GM04504 (cell line): Measurements from ENCODE around the gene SLC38A1.
"Not testable (repeated sequence)": the region's sequence is repeated elsewhere in the genome, so short reads cannot be mapped to it uniquely, and the experiment has no call there.

Source experiments
- DNase-seq: peaks from one replicate; pipeline ENCODE4 v3.0.0-alpha.2; 2012; ENCODE audit warnings: low read depth

SLC38A1 gene

GRCh38 chr12:46264057-46264456, 4.8 kb downstream of the SLC38A1 start:
- no peak for DNase-seq

- DNase-seq, result no peak
Observed at GRCh38 chr12:46263140-46264016, 5.5 kb downstream of the SLC38A1 start.

GRCh38 chr12:46261646-46262045, 7.2 kb downstream of the SLC38A1 start:
- DNase-seq, result no peak

- DNase-seq, result no peak
Observed at GRCh38 chr12:46260913-46261476, 7.8 kb downstream of the SLC38A1 start.

GRCh38 chr12:46260124-46260912, 8.5 kb downstream of the SLC38A1 start:
- peak; percentile 15 for DNase-seq

- DNase-seq, result no peak
Observed at GRCh38 chr12:46259713-46260112, 9.1 kb downstream of the SLC38A1 start.

- DNase-seq, result no peak
Observed at GRCh38 chr12:46259071-46259470, 9.8 kb downstream of the SLC38A1 start.

GRCh38 chr12:46258129-46258528, 10.7 kb downstream of the SLC38A1 start:
- DNase-seq, result no peak

GRCh38 chr12:46256942-46257341, 11.9 kb downstream of the SLC38A1 start:
- DNase-seq, result no peak

GRCh38 chr12:46253544-46254162, 15.2 kb downstream of the SLC38A1 start:
- no peak for DNase-seq

- DNase-seq, result not testable (repeated sequence)
Observed at GRCh38 chr12:46251994-46252393, 16.8 kb downstream of the SLC38A1 start.

GRCh38 chr12:46249960-46250359, 18.9 kb downstream of the SLC38A1 start:
- DNase-seq, result not testable (repeated sequence)

- DNase-seq, result no peak
Observed at GRCh38 chr12:46246021-46246700, 22.7 kb downstream of the SLC38A1 start.

- DNase-seq, result no peak
Observed at GRCh38 chr12:46244997-46245396, 23.8 kb downstream of the SLC38A1 start.

GRCh38 chr12:46244273-46244915, 24.4 kb downstream of the SLC38A1 start:
- no peak for DNase-seq

GRCh38 chr12:46242569-46242968, 26.3 kb downstream of the SLC38A1 start:
- no peak for DNase-seq

- DNase-seq, result no peak
Observed at GRCh38 chr12:46240436-46240835, 28.4 kb downstream of the SLC38A1 start.

GRCh38 chr12:46238821-46239220, 30.0 kb downstream of the SLC38A1 start:
- no peak for DNase-seq

GRCh38 chr12:46237371-46238045, 31.3 kb downstream of the SLC38A1 start:
- no peak for DNase-seq

- no peak for DNase-seq
Observed at GRCh38 chr12:46234000-46234399, 34.8 kb downstream of the SLC38A1 start.

GRCh38 chr12:46233423-46233822, 35.4 kb downstream of the SLC38A1 start:
- DNase-seq, result no peak
